ENCODE data around the gene INPPL1. TPM values are rescaled to one million over a fixed set of nuclear protein-coding genes. Genes with fewer than 3 reads are reported as not detected.

The INPPL1 gene
- polyA plus RNA-seq, 6 donors from 2014 or later = 4.8 to 13.1 (median 7.7) TPM

DNA sequence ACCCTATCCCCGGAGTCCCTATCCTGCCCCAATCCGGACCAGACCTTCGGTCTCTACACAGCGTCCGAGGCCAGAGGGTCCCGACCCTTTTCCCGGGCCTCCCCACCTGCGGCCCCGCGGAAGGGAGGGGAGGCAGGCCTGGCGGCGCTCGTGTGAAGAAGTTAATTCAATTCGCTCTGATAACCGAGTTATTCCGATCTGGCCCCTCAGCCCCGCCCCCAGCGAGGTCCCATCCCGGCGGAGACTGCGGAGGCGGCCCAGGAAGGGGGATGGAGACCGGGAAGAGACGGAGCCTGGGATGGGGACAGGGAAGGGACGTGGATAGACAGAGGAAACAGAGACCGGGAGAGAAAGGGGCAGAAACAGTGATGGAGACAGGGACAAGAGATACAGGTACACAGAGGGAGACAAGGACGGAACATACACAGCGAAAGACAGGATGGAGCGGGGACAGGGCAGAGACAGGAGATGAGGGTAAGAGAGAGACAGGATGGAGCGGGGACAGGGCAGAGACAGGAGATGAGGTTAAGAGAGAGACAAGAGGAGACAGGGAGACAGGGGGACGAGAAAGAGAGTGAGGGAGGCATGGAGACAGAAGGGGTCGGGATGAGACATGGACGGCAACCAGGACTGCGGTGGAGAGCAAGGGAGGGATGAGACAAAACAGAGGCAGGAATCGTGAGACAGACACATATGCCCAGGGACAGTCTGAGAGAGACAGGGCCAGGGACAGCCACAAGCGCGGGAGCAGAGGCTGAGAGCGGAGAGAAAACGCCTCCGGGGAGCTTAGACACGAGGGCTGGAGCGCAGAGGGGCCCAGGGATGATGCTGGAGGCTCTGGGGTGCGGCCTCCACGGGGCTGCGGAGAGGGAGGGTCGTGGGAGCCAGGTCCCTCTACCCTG lies 20.0 kb downstream of the INPPL1 start:
- peaks cover 0 to 19% of the 10 kb centered on the region in 2 donors for H3K36me3 Mint-ChIP-seq
- H3K27me3 Mint-ChIP-seq = peaks cover 38 to 42% (median 42%) of the 10 kb centered on the region in 3 donors
- peaks cover 0 to 10% (median 2%) of the 10 kb centered on the region in 7 donors for H3K9me3 Mint-ChIP-seq
- ATAC-seq (ENCODE audit: low read depth in 2 of 2) = peak in 1 of 2 donors; percentile 19
- no peak for DNase-seq
- peaks cover 28 to 34% (median 32%) of the 10 kb centered on the region in 3 donors for H3K4me1 Mint-ChIP-seq
- H3K4me3 Mint-ChIP-seq = peak overlapping the region in 7 of 8 donors; percentile 0 to 71 (median 32)
- peak overlapping the region in 1 of 6 donors; percentile 48 for H3K27ac Mint-ChIP-seq

DNA sequence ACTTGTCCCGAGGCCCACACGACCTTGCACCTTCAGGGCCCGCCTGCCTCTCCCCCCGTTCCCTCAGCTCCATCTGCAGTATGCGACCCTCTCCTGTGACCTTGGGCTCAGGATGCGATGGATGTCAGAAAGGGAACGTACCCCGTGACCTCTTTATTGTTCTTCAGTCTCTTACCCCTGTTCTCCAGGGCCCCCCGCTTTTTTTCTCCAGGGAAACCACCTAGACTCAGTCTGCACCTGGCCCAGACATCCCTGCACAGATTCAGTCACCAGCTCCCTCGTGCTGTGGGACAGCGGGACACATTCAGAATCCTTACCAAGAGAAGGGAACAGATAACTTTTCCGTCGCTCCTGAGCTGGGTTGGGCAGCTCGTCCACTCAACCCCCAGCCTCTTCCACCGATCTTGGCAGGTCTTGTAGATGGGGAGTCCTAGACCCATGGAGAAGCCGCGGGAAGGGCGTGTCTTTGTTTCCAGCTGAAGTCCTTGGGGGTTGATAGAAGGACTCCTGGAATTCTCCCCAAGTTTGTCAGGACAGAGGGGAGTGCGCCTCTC lies 20.8 kb downstream of the INPPL1 start:
- H3K9me3 Mint-ChIP-seq = peaks cover 0 to 10% (median 2%) of the 10 kb centered on the region in 7 donors
- peaks cover 41 to 44% (median 43%) of the 10 kb centered on the region in 3 donors for H3K27me3 Mint-ChIP-seq
- no peak for DNase-seq
- H3K4me1 Mint-ChIP-seq = peaks cover 24 to 32% (median 29%) of the 10 kb centered on the region in 3 donors
- H3K4me3 Mint-ChIP-seq = no peak overlapping the region
- no peak overlapping the region for H3K27ac Mint-ChIP-seq
- H3K36me3 Mint-ChIP-seq = peaks cover 0 to 19% of the 10 kb centered on the region in 2 donors
- peak in 1 of 2 donors; percentile 26 for ATAC-seq (ENCODE audit: low read depth in 2 of 2)

DNA sequence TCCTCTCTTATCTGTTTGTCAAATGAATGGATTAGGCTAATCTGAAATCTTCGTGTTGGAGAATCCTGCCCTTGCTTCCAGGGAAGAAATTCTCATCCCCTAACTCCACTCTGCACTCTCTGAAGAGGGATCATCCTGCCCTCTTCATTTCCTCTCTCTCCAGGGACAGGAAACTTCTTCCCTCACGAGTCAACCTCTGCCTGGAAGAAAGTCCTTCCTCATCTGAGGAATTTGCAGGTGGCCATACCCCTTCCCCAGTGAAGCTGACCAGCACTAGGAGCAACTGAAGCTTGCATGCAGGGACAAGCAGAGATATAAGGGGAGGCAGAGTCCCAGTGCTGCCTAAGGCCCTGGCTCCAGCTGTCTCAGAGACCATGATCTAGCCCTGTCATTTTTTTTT lies 23.0 kb downstream of the INPPL1 start:
- H3K9me3 Mint-ChIP-seq = peaks cover 0 to 8% (median 0%) of the 10 kb centered on the region in 7 donors
- peaks cover 7 to 14% (median 12%) of the 10 kb centered on the region in 3 donors for H3K4me1 Mint-ChIP-seq
- H3K4me3 Mint-ChIP-seq = no peak overlapping the region
- H3K27me3 Mint-ChIP-seq = peaks cover 28 to 34% (median 32%) of the 10 kb centered on the region in 3 donors
- ATAC-seq (ENCODE audit: low read depth in 2 of 2) (no peak), DNase-seq (no peak)
- no peak overlapping the region for H3K27ac Mint-ChIP-seq
- H3K36me3 Mint-ChIP-seq = peaks cover 0 to 8% of the 10 kb centered on the region in 2 donors

DNA sequence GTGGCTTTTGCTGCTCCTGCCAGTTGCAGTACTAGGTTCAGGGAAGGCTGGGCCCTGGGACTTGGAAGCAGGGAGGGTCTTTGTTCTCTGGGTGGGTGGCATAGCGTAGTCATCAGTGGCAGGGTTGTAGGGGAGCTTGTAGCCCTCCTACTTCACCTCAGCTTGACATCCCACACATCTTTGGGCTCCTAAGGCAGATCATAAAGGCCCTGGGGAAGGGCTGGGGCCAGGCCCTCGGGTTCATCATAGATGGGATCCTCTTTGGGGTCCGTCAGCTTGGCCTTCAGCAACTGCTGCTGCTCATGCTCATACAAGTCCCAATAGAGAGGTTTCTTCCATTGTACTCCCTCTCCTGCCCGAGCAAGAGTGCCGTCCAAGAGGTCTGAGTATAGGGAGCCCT lies 25.4 kb downstream of the INPPL1 start:
- ATAC-seq (ENCODE audit: low read depth in 2 of 2) = no peak
- Mint-ChIP-seq H3K27me3 (peaks cover 21 to 35% (median 21%) of the 10 kb centered on the region in 3 donors), H3K36me3 (peaks cover 0 to under 1% of the 10 kb centered on the region in 2 donors), H3K4me3 (no peak overlapping the region), H3K27ac (peak overlapping the region in 1 of 6 donors; percentile 76), H3K4me1 (peaks cover 0 to under 1% (median under 1%) of the 10 kb centered on the region in 3 donors), H3K9me3 (no peaks in the 10 kb centered on the region)
- no peak for DNase-seq

DNA sequence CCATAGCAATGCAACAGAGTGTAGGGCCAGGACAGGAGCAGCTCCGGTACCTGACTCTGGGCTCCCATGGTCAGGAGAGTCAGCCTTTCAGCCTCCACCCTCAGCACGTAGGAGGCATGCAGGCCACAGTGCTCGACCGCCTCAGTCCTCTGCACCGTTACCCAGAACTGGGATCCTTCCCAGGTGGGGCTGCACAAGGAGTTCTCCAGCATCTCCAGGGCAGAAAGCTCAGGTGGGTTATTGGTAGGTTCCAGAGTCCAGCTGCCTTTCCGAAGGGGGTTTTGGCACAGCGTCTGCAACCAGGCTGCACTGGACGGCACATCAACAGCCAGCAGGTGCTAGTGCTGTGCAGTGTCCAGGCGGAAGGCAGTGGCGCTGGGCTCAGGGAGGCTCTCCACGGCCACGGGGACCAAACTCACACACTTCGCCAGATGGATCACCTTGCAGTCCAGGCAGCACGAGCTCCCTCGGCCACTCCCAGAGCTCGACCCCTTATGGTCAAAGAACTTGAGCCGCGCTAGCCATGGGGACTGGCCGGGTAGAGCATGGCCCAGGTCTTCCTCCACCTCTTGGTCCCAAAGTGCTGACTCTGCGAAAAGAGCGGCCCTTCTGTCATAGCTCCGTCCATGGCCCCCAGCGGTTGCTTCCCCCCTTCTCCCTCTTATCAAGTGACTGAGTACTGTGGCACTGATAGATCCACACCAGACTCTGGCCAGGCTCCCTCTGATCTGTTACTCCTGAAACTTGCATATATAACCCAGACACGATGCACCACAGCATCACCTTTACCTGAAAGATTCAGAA lies 26.3 kb downstream of the INPPL1 start:
- Mint-ChIP-seq H3K4me1 (peaks cover 0 to 5% (median 0%) of the 10 kb centered on the region in 3 donors), H3K27me3 (peaks cover 20 to 35% (median 21%) of the 10 kb centered on the region in 3 donors), H3K9me3 (no peaks in the 10 kb centered on the region), H3K27ac (peak overlapping the region in 2 of 6 donors; percentile 52 to 64), H3K4me3 (no peak overlapping the region), H3K36me3 (no peaks in the 10 kb centered on the region)
- ATAC-seq (ENCODE audit: low read depth in 2 of 2) = no peak
- DNase-seq = no peak

DNA sequence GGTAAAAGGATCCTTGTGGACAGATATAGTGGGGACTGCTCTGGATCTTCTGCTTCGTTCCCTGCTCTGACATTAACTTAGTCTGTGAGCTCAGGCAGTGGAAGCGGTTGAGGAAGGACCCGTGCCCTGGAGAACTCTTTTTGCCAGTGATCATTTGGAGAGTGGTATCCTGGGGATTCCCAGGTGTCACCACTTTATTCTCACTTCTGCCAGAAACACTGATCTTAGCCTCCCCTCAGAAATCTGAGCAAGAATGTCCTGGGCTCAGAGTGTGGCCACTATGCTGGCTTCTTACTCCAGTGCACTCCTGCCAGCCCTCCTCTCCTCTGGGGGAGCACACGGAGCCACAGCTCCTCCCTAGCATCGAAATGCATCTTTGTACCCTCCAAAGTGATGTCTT lies 27.0 kb downstream of the INPPL1 start:
- Mint-ChIP-seq H3K27me3 (peaks cover 20 to 35% (median 21%) of the 10 kb centered on the region in 3 donors), H3K9me3 (no peaks in the 10 kb centered on the region), H3K4me3 (peak overlapping the region in 1 of 8 donors; percentile 49), H3K36me3 (no peaks in the 10 kb centered on the region), H3K27ac (no peak overlapping the region), H3K4me1 (peaks cover 0 to 5% (median 0%) of the 10 kb centered on the region in 3 donors)
- DNase-seq (no peak), ATAC-seq (ENCODE audit: low read depth in 2 of 2) (no peak)

DNA sequence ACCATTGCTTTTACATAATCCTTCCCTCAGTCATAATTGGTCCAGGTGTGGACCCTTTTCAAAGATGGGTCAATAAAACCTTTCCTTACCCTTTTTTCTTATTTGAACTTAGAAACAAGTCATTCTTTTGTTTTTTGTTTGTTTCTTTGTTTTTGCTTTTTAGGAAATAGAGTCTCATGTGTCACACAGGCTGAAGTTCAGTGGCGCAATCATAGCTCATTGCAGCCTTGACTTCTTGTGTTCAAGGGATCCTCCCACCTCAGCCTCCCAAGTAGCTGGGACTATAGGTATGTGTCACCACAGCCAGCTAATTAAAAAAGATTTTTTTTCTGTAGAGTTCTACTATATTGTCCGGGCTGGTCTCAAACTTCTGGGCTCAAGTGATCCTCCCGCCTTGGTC lies 28.8 kb downstream of the INPPL1 start:
- Mint-ChIP-seq H3K27me3 (peaks cover 21 to 35% (median 23%) of the 10 kb centered on the region in 3 donors), H3K4me3 (no peak overlapping the region), H3K4me1 (peaks cover 0 to 5% (median 0%) of the 10 kb centered on the region in 3 donors), H3K27ac (no peak overlapping the region), H3K36me3 (no peaks in the 10 kb centered on the region), H3K9me3 (no peaks in the 10 kb centered on the region)
- no peak for ATAC-seq (ENCODE audit: low read depth in 2 of 2)
- no peak for DNase-seq

DNA sequence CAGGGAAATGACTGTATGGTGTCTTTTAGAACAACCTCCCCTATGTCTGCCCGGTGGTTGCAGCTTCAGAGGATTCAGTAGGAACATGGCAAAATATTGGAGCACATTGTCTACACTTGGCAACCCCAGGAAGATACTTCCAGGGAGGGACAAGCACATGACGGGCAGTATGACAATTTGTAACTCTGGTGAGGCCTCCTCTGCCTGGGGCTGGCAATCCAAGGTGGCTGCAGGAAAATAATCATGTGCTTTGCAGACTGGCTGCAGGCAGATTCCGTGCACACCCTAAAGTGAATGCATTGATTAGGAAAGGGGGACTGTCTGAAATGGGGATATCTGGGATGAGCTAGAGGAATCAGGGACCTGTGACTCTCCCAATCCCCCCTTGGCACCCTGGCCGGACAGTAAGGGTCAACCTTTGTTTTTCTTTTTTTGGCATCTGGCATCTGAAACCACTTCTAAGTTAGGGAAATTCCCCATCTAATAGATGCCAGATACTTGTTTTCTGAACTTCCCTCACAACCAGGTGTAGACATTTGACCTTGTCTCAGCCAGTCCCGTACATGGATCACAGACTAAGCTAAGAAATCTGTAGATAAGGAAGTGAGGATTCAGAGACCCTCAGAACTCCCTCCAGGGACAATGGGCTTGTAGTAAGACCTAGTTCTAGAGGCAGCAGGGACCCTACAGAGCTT lies 29.9 kb downstream of the INPPL1 start:
- Mint-ChIP-seq H3K27me3 (peaks cover 21 to 34% (median 22%) of the 10 kb centered on the region in 3 donors), H3K9me3 (no peaks in the 10 kb centered on the region), H3K4me1 (peaks cover 0 to 5% (median 0%) of the 10 kb centered on the region in 3 donors), H3K4me3 (no peak overlapping the region), H3K27ac (no peak overlapping the region), H3K36me3 (no peaks in the 10 kb centered on the region)
- peak; percentile 34 to 48 for ATAC-seq (ENCODE audit: low read depth in 2 of 2)
- no peak for DNase-seq

DNA sequence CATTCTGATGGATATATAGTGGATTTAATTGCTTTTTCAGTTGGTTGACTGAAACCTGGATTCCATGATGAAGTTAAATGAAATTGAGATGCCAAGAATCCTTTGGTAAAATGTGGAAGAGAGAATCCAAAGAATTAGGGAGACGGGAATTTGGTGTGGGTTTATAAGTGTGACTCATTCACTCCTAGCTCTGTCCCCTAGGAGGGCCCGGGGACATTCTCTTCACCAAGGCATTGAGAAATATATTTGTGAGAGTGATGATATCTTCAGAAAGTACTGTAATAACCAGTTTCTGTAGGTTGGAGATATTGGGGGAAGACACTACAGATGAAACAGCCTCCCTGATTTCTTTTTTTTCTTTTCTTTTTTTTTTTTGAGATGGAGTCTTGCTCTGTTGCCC lies 33.0 kb downstream of the INPPL1 start:
- no peak for DNase-seq
- Mint-ChIP-seq H3K27ac (no peak overlapping the region), H3K36me3 (no peaks in the 10 kb centered on the region), H3K9me3 (no peaks in the 10 kb centered on the region), H3K4me3 (no peak overlapping the region), H3K4me1 (peaks cover 0 to 5% (median 0%) of the 10 kb centered on the region in 3 donors), H3K27me3 (peaks cover 14 to 18% (median 15%) of the 10 kb centered on the region in 3 donors)
- ATAC-seq (ENCODE audit: low read depth in 2 of 2) = no peak

DNA sequence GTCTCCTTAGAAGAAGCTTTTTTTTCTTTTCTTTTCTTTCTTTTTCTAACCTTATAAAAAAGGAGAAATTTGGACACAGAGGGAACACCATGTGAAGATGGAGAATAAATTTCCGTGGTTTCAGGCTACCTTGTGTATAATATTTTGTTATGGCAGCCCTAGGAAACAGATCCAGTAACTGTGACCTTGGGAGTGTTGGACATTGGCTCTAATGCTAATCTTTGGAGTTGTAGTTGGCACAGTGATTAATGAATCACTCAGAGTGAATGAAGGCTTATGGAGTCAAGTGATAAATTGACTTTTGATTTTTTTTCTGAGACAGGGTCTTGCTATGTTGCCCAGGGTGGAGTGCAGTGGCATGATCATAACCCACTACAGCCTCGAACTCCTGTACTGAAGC lies 34.9 kb downstream of the INPPL1 start:
- peaks cover 11 to 33% (median 20%) of the 10 kb centered on the region in 3 donors for H3K27me3 Mint-ChIP-seq
- no peak for DNase-seq
- peaks cover 0 to 2% (median 0%) of the 10 kb centered on the region in 7 donors for H3K9me3 Mint-ChIP-seq
- H3K36me3 Mint-ChIP-seq = no peaks in the 10 kb centered on the region
- H3K27ac Mint-ChIP-seq = no peak overlapping the region
- ATAC-seq (ENCODE audit: low read depth in 2 of 2) = no peak
- peaks cover 0 to 5% (median 0%) of the 10 kb centered on the region in 3 donors for H3K4me1 Mint-ChIP-seq
- no peak overlapping the region for H3K4me3 Mint-ChIP-seq

DNA sequence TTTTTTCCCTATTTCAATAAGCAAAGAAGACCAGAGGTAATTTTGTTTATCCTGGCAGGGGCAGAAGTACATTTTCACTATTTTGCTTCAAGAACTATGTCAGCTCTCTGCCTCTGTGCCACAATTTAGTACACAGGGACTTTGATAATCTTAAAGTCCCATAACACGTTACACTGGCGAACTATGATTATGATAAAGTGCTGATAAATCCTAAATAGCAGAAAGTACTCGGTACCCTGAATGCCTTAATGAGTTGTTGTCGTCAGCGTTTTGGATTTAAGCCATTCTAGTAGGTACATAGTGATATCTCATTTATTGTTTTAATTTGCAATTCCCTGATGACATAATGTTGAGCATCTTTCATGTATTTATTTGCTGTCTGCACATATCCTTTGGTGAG lies 36.0 kb downstream of the INPPL1 start:
- no peaks in the 10 kb centered on the region for H3K4me1 Mint-ChIP-seq
- no peaks in the 10 kb centered on the region for H3K36me3 Mint-ChIP-seq
- H3K27me3 Mint-ChIP-seq = peaks cover 11 to 37% (median 24%) of the 10 kb centered on the region in 3 donors
- H3K27ac Mint-ChIP-seq = no peak overlapping the region
- no peak overlapping the region for H3K4me3 Mint-ChIP-seq
- DNase-seq (no peak), ATAC-seq (ENCODE audit: low read depth in 2 of 2) (no peak)
- H3K9me3 Mint-ChIP-seq = peaks cover 0 to 2% (median 0%) of the 10 kb centered on the region in 7 donors

DNA sequence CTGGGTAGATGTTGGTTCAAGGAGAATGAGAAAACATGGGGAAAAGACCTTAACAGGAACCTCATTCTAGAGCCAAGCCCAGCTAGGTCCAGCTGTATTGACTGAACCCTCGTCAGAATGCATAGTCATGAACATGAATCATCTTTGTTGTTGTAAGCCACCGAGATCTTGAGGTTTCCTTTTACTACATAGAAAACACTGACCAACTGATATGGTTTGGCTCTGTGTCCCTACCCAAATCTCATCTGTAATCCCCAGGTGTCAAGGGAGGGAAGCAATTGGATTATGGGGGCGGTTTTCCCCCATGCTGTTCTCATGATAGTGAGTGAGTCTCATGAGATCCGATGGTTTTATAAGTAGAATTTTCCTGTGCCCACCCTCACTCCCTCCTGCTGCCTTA lies 38.8 kb downstream of the INPPL1 start:
- no peaks in the 10 kb centered on the region for H3K36me3 Mint-ChIP-seq
- H3K4me1 Mint-ChIP-seq = no peaks in the 10 kb centered on the region
- H3K9me3 Mint-ChIP-seq = peaks cover 0 to 2% (median 0%) of the 10 kb centered on the region in 7 donors
- ATAC-seq (ENCODE audit: low read depth in 2 of 2) = no peak
- H3K4me3 Mint-ChIP-seq = no peak overlapping the region
- no peak overlapping the region for H3K27ac Mint-ChIP-seq
- DNase-seq = no peak
- peaks cover 15 to 48% (median 29%) of the 10 kb centered on the region in 3 donors for H3K27me3 Mint-ChIP-seq
